RWPE2 (cell line): ENCODE results near the gene EFS.

Experiments
- ATAC-seq: fragments of 200-7000 bp; cut with Tn5 transposase; 3 replicates; pipeline ENCODE4 v1.9.1; 2021; ENCODE audit warnings: low read depth
- DNase-seq: peaks from one replicate; pipeline ENCODE4 v3.0.0-alpha.2; 2020; ENCODE audit warnings: low spot score
- H3K27ac ChIP-seq: fragments of 450-650 bp; 2 replicates; pipeline ENCODE4 v1.5.1; 2017; ENCODE audit warnings: mild to moderate bottlenecking; ENCODE audit not compliant: poor library complexity, severe bottlenecking
- H3K27me3 ChIP-seq: fragments of 250-450 bp; sonication (Bioruptor Pico); 2 replicates; pipeline ENCODE4 v1.5.1; 2021; ENCODE audit warnings: mild to moderate bottlenecking, moderate library complexity; ENCODE audit not compliant: insufficient read depth, poor library complexity, severe bottlenecking
- H3K36me3 ChIP-seq: fragments of 250-450 bp; sonication (Bioruptor Pico); 2 replicates; pipeline ENCODE4 v1.5.1; 2020; ENCODE audit warnings: low read depth, mild to moderate bottlenecking, moderate library complexity
- H3K4me1 ChIP-seq: fragments of 250-450 bp; sonication (Bioruptor Pico); 2 replicates; pipeline ENCODE4 v1.5.1; 2021; ENCODE audit warnings: mild to moderate bottlenecking, moderate library complexity; ENCODE audit not compliant: insufficient read depth, poor library complexity, severe bottlenecking
- H3K4me3 ChIP-seq: fragments of 250-450 bp; sonication (Bioruptor Pico); 2 replicates; pipeline ENCODE4 v1.5.1; 2021; ENCODE audit warnings: mild to moderate bottlenecking, moderate library complexity; ENCODE audit not compliant: severe bottlenecking
- H3K9me3 ChIP-seq: fragments of 250-450 bp; sonication (Bioruptor Pico); 2 replicates; pipeline ENCODE4 v1.5.1; 2021; ENCODE audit warnings: mild to moderate bottlenecking, moderate library complexity; ENCODE audit not compliant: severe bottlenecking
- TF ChIP-seq, protein P1 (sequence below): fragments of 450-650 bp; IDR thresholded peaks from one replicate; pipeline ENCODE4 v1.5.1; 2017; ENCODE audit warnings: mild to moderate bottlenecking, moderate library complexity; ENCODE audit not compliant: poor library complexity, severe bottlenecking

EFS gene

GRCh38 chr14:23406725-23407355 is 41.9 kb upstream of the EFS start:
- Histone ChIP-seq H3K27me3 (no peaks in the 10 kb centered on the region), H3K36me3 (no peaks in the 10 kb centered on the region), H3K9me3 (no peaks in the 10 kb centered on the region), H3K27ac (no peak overlapping the region), H3K4me1 (no peaks in the 10 kb centered on the region), H3K4me3 (no peak overlapping the region)
- ATAC-seq (no peak), DNase-seq (no peak)
- TF ChIP-seq, protein P1, sequence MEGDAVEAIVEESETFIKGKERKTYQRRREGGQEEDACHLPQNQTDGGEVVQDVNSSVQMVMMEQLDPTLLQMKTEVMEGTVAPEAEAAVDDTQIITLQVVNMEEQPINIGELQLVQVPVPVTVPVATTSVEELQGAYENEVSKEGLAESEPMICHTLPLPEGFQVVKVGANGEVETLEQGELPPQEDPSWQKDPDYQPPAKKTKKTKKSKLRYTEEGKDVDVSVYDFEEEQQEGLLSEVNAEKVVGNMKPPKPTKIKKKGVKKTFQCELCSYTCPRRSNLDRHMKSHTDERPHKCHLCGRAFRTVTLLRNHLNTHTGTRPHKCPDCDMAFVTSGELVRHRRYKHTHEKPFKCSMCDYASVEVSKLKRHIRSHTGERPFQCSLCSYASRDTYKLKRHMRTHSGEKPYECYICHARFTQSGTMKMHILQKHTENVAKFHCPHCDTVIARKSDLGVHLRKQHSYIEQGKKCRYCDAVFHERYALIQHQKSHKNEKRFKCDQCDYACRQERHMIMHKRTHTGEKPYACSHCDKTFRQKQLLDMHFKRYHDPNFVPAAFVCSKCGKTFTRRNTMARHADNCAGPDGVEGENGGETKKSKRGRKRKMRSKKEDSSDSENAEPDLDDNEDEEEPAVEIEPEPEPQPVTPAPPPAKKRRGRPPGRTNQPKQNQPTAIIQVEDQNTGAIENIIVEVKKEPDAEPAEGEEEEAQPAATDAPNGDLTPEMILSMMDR, result no peak

GRCh38 chr14:23406244-23406643 is 41.3 kb upstream of the EFS start:
- no peak for ATAC-seq
- Histone ChIP-seq H3K4me3 (no peak overlapping the region), H3K4me1 (no peaks in the 10 kb centered on the region), H3K9me3 (no peaks in the 10 kb centered on the region), H3K36me3 (no peaks in the 10 kb centered on the region), H3K27ac (no peak overlapping the region), H3K27me3 (no peaks in the 10 kb centered on the region)
- TF ChIP-seq, protein P1, result no peak
- no peak for DNase-seq

GRCh38 chr14:23405516-23406025 is 40.6 kb upstream of the EFS start:
- TF ChIP-seq, protein P1, result no peak
- Histone ChIP-seq H3K9me3 (no peaks in the 10 kb centered on the region), H3K36me3 (no peaks in the 10 kb centered on the region), H3K4me3 (no peak overlapping the region), H3K4me1 (no peaks in the 10 kb centered on the region), H3K27me3 (no peaks in the 10 kb centered on the region), H3K27ac (no peak overlapping the region)
- ATAC-seq (no peak), DNase-seq (no peak)

DNA sequence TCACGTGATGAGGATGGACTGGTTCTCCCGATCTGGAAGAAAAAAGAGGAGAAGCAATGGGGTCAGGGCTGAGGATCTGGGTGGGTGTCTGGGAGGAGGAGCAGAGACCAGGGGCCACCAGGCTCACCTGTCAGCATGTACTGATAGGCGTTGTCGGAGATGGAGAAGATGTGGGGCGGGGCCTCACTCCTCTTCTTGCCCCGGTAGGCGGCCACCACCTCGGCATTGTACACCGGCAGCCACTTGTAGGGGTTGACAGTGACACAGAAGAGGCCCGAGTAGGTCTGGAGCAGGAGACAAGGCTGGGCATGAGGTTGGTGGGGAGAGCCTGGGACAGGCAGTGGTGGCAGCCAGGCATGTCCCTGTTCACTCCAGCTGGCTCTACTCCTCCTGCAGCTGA is 40.1 kb upstream of the EFS start:
- DNase-seq, result no peak
- no peaks in the 10 kb centered on the region for H3K4me1 ChIP-seq
- no peaks in the 10 kb centered on the region for H3K27me3 ChIP-seq
- H3K27ac ChIP-seq, result no peak overlapping the region
- no peaks in the 10 kb centered on the region for H3K36me3 ChIP-seq
- ATAC-seq, result no peak
- no peak overlapping the region for H3K4me3 ChIP-seq
- TF ChIP-seq, protein P1, result no peak
- no peaks in the 10 kb centered on the region for H3K9me3 ChIP-seq

GRCh38 chr14:23404331-23404900 is 39.4 kb upstream of the EFS start:
- H3K27me3 ChIP-seq, result no peaks in the 10 kb centered on the region
- no peaks in the 10 kb centered on the region for H3K36me3 ChIP-seq
- TF ChIP-seq, protein P1, result no peak
- no peak for ATAC-seq
- H3K4me1 ChIP-seq, result no peaks in the 10 kb centered on the region
- no peaks in the 10 kb centered on the region for H3K9me3 ChIP-seq
- H3K4me3 ChIP-seq, result no peak overlapping the region
- DNase-seq, result no peak
- H3K27ac ChIP-seq, result no peak overlapping the region
